Measurements from ENCODE around the gene SAT2.

The SAT2 gene

DNA sequence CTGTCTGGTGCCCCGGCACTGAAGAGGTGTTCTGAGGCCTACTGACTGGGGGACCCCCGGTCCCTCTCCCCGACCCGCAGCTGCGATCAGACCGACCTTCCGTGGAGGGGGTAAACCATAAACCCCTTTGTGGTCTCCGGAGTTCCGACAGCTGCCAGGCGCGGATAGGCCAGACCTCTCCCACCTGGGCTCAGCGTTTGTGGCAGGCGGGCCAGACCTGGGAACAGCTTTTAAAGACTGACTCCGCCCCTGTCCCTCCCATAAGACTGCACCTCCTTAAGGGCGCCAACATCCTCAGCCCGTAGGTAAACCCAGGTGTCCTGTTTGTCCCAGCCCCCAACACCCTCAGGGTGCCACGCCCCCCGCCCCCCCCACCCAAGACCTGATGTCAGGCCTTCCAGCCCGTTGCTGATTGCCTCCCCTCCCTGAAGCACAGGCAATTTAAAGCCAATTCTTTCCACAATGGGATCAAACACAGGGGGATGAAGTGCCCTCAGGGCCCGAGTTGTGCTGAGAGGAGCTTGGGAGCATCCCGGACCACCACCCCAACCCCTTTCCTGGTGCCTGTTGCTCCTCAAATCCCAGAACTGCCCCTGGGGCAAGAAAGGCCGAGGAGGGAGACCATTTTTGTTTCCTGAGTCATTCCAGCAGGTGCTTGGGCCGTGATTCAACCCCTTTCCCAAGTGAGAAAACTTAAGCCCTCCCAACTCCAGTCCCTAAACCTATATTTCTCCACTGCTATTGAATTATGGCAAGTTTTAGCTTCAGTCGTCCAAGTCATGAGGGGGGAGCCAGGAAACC lies 37.5 kb downstream of the SAT2 start, which contains the start of gene SOX15:
SOX15 (minus strand) TSS at position 204 of the 801 bp plus-strand sequence. CDS start 418 bp downstream, outside the sequence.
- DNase-seq, result no peak

- peak; percentile 66 for DNase-seq
These were observed 38.3 kb downstream of the SAT2 start for GRCh38 chr17:7589204-7589868.

DNA sequence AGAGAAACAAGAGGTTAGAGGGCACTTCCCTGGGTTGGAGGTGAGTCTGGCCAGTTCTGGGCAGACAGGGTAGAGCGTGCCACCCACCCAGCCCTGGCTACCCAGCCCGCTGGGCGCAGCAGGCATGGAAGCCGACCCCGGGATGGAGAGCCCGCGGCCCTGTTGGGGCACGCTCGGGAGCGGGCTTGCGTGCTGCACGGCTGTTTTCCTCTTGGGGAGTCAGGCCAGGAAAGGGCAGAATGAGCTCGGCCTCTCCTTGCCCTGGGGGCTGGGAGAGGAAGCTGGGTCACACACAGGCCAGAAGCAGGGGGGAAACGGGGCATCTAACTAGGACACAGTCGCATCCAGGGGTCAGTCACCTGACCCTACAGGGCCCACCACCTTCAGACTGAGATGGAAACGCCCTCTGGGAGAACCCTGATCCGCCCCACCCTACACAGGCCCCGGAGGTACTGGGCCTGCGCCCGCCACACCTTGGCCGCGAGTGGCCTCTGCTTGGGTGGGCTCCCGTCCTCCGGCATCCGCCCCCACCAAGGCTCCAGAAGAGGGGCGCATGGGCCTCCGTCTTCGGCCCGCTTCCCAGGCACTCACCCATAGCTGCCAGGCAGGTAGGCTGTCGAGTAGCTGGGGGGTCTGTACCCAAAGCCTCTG lies 38.9 kb downstream of the SAT2 start:
- DNase-seq, result no peak

DNA sequence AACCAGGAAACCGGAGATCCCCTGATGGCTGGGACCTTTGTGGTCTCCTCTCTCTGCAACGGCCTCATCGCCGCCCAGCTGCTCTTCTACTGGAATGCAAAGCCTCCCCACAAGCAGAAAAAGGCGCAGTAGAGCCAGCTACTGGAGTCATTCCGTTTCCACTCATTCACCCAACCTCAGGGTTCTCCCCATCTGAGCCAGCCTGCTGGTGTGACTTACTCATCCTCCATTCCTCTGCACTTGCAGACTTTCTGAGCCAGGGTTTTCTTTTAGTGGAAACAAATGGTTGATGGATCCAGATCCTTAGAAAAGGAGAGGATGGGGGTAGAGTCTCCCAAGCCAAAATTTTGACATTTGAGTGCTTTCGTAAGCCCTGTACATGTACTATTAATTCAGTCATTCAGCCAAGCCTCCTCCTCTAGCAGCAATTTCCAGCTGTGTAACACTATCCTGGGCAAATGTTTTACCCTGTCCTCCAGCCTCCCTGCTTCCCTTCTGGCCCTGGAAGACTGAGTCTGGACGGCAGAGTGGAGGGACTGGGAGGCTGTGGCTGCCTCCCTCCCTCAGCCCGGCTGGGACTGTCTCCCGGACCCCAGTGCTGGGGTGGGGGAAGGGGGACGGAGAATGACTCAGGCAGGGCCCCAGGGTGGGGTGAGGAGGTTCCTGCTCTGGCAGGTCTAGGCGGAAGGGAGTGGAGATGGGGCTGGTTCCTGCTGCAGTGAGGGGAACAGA lies 40.0 kb downstream of the SAT2 start:
- DNase-seq, result no peak

- no peak for DNase-seq
These were observed 40.8 kb downstream of the SAT2 start for GRCh38 chr17:7586673-7587419.

- peak; percentile 95 for DNase-seq
These were observed 44.1 kb downstream of the SAT2 start, which contains the start of gene MPDU1 for GRCh38 chr17:7583253-7584109. MPDU1 (plus strand) TSS chr17:7583852; CDS start chr17:7583863, 11 bp downstream.

- DNase-seq, result no peak
These were observed 45.0 kb downstream of the SAT2 start for GRCh38 chr17:7582396-7583252.

GRCh38 chr17:7580604-7581575 lies 46.7 kb downstream of the SAT2 start:
- no peak for DNase-seq

GRCh38 chr17:7579834-7580603 lies 47.6 kb downstream of the SAT2 start:
- DNase-seq, result no peak

DNA sequence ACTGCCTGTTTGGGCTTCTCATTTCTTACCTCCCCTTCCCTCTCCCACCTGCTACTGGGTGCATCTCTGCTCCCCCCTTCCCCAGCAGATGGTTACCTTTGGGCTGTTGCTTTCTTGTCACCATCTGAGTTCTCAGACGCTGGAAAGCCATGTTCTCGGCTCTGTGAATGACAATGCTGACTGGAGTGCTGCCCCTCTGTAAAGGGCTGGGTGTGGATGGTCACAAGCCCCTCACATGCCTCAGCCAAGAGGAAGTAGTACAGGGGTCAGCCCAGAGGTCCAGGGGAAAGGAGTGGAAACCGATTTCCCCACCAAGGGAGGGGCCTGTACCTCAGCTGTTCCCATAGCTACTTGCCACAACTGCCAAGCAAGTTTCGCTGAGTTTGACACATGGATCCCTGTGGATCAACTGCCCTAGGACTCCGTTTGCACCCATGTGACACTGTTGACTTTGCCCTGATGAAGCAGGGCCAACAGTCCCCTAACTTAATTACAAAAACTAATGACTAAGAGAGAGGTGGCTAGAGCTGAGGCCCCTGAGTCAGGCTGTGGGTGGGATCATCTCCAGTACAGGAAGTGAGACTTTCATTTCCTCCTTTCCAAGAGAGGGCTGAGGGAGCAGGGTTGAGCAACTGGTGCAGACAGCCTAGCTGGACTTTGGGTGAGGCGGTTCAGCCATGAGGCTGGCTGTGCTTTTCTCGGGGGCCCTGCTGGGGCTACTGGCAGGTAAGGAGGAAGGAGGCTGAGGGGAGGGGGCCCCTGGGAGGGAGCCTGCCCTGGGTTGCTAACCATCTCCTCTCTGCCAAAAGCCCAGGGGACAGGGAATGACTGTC lies 48.4 kb downstream of the SAT2 start, which contains the start of gene CD68:
CD68 (plus strand) TSS at position 638 of the 833 bp plus-strand sequence; CDS start at position 678, 40 bp downstream.
- peak; percentile 64 for DNase-seq

DNA sequence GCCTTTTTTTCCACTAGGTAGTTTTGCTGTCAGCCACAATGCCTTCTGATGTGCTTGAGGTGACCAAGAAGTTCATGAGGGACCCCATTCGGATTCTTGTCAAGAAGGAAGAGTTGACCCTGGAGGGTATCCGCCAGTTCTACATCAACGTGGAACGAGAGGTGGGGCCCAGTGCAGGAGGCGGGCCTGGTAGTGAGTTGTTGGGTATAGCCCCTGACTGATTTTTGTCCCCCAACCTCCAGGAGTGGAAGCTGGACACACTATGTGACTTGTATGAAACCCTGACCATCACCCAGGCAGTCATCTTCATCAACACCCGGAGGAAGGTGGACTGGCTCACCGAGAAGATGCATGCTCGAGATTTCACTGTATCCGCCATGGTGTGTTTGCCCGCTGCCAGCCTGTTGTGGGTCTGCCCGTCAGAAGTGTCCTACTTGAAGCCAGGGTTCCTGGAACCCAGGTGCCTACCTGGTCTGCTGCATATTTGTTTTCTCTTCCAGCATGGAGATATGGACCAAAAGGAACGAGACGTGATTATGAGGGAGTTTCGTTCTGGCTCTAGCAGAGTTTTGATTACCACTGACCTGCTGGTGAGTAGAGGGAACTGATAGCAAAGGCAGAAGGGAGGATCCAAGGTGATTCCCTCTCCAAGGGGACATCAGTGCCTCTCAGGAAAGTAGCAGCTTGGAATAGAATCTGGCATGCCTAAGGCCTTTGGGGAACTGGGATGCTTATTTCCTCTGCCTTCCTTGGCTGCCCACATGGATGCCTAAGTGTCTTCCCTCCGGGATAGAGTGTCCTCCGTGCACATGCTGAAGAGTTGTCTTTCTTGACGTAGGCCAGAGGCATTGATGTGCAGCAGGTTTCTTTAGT lies 50.1 kb downstream of the SAT2 start:
- DNase-seq, result no peak

DNA sequence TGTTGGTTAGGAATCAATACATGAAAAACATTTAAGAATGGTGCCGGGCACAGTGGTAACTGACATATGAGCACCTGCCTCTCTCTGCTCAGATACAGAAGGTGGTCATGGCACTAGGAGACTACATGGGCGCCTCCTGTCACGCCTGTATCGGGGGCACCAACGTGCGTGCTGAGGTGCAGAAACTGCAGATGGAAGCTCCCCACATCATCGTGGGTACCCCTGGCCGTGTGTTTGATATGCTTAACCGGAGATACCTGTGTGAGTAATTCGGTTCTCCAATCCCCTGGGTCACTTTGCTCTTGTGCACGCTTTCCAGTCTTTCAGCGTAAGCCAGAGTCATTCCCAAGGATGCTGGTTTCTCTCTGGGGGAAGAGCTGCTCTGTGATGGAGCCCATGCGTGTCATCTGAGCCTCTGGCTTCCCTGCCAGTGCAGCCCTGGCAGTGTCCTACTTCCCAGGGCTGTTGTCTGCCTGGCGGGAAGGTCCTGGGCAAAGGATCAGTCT lies 51.1 kb downstream of the SAT2 start:
- DNase-seq, result no peak
